Upper lobe of left lung (tissue), 4 donors: ENCODE measurements around the gene ZBTB40.

Experiments
- EP300 ChIP-seq, 4 donors: sonication (generic); formaldehyde crosslinking; IDR thresholded peaks; one replicate each; pipeline ENCODE4 v1.5.1; 2017; ENCODE audit warnings: antibody characterized with exemption in 4 of 4, control low read depth in 2 of 4
- POLR2A ChIP-seq, 4 donors: fragments of 450-650 bp; IDR thresholded peaks; one replicate each; pipeline ENCODE4 v1.5.1; 2016 to 2017; ENCODE audit warnings: antibody characterized with exemption in 4 of 4, mild to moderate bottlenecking in 2 of 4
- POLR2AphosphoS5 ChIP-seq, 2 donors: sonication (generic); formaldehyde crosslinking; IDR thresholded peaks; one replicate each; pipeline ENCODE4 v1.5.1; 2017; ENCODE audit warnings: antibody characterized with exemption in 2 of 2
- TF ChIP-seq, protein P1 (sequence below), 6 experiments: fragments of 450-650 bp in 4 of 6; fragments of 200-600 bp in 2 of 6; sonication (generic) in 2 of 6; IDR thresholded peaks; one replicate each; pipeline ENCODE4 v1.5.1; 2016 to 2019; ENCODE audit warnings: antibody characterized with exemption in 6 of 6

DNA sequence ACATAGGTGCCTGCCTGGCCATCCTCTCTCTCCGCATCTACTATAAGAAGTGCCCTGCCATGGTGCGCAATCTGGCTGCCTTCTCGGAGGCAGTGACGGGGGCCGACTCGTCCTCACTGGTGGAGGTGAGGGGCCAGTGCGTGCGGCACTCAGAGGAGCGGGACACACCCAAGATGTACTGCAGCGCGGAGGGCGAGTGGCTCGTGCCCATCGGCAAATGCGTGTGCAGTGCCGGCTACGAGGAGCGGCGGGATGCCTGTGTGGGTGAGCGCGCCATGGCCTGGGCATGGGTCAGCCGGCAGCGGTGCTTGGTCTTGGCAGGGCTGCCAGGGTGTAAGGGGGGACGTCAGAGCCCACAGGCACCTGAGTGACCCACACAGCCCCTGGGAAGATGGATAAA is 125.0 kb downstream of the ZBTB40 start:
- TF ChIP-seq, protein P1, sequence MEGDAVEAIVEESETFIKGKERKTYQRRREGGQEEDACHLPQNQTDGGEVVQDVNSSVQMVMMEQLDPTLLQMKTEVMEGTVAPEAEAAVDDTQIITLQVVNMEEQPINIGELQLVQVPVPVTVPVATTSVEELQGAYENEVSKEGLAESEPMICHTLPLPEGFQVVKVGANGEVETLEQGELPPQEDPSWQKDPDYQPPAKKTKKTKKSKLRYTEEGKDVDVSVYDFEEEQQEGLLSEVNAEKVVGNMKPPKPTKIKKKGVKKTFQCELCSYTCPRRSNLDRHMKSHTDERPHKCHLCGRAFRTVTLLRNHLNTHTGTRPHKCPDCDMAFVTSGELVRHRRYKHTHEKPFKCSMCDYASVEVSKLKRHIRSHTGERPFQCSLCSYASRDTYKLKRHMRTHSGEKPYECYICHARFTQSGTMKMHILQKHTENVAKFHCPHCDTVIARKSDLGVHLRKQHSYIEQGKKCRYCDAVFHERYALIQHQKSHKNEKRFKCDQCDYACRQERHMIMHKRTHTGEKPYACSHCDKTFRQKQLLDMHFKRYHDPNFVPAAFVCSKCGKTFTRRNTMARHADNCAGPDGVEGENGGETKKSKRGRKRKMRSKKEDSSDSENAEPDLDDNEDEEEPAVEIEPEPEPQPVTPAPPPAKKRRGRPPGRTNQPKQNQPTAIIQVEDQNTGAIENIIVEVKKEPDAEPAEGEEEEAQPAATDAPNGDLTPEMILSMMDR (IDR thresholded peaks at IDR 0.05), result no peak
- no peak for TF ChIP-seq EP300 (IDR thresholded peaks at IDR 0.05)
- TF ChIP-seq POLR2AphosphoS5 (IDR thresholded peaks at IDR 0.05), result no peak
- no peak for TF ChIP-seq POLR2A (IDR thresholded peaks at IDR 0.05)
